ENCODE measurements around the gene GREM2. TPM values are rescaled to one million over a fixed set of nuclear protein-coding genes. Genes with fewer than 3 reads are reported as not detected.

GREM2 gene
- total RNA-seq, 2 donors from 2014 or later, result 1.6 TPM

DNA sequence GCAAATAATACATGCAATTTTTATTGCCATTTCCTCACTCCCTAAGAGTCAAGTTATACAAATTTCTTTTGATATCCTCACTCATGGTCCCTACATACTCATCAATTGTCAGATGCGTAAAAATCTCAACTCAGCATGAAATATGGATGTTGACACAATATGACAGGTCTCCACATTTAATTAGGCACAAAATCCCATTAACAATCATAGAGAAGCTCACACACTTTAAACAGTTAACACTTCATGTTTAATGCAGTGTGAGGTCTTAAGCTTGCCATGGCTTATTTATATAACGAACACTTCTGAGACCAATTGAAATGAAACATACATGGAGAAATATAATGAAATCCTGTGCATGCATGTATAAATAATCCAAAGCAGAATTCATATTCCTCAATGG lies 58.6 kb downstream of the GREM2 start:
- H3K27ac ChIP-seq, result no peak overlapping the region
- H3K4me3 ChIP-seq, result no peak overlapping the region
- no peak for DNase-seq (ENCODE audit: low spot score)
- no peaks in the 10 kb centered on the region for H3K9me3 ChIP-seq
- H3K27me3 ChIP-seq (replicated peaks; ENCODE audit: insufficient read depth), result no peaks in the 10 kb centered on the region
- no peak for ATAC-seq (ENCODE audit: insufficient number of reproducible peaks, low FRiP score, low read depth)
- TF ChIP-seq, protein P1, sequence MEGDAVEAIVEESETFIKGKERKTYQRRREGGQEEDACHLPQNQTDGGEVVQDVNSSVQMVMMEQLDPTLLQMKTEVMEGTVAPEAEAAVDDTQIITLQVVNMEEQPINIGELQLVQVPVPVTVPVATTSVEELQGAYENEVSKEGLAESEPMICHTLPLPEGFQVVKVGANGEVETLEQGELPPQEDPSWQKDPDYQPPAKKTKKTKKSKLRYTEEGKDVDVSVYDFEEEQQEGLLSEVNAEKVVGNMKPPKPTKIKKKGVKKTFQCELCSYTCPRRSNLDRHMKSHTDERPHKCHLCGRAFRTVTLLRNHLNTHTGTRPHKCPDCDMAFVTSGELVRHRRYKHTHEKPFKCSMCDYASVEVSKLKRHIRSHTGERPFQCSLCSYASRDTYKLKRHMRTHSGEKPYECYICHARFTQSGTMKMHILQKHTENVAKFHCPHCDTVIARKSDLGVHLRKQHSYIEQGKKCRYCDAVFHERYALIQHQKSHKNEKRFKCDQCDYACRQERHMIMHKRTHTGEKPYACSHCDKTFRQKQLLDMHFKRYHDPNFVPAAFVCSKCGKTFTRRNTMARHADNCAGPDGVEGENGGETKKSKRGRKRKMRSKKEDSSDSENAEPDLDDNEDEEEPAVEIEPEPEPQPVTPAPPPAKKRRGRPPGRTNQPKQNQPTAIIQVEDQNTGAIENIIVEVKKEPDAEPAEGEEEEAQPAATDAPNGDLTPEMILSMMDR (IDR thresholded peaks at IDR 0.05), result no peak
- no peaks in the 10 kb centered on the region for H3K4me1 ChIP-seq (ENCODE audit: control insufficient read depth in 1 of 2, low read depth in 2 of 2)
- no peaks in the 10 kb centered on the region for H3K36me3 ChIP-seq

- TF ChIP-seq, protein P1 (IDR thresholded peaks at IDR 0.05), result no peak
- ATAC-seq (ENCODE audit: insufficient number of reproducible peaks, low FRiP score, low read depth), result no peak
- H3K4me1 ChIP-seq (ENCODE audit: control insufficient read depth in 1 of 2, low read depth in 2 of 2), result no peaks in the 10 kb centered on the region
Observed at GRCh38 chr1:240539769-240540414, 72.1 kb downstream of the GREM2 start.

GRCh38 chr1:240538776-240539430 lies 73.1 kb downstream of the GREM2 start:
- no peak overlapping the region for H3K27ac ChIP-seq
- TF ChIP-seq, protein P1 (IDR thresholded peaks at IDR 0.05), result no peak
- no peaks in the 10 kb centered on the region for H3K36me3 ChIP-seq
- no peaks in the 10 kb centered on the region for H3K27me3 ChIP-seq (replicated peaks; ENCODE audit: insufficient read depth)
- ATAC-seq (ENCODE audit: insufficient number of reproducible peaks, low FRiP score, low read depth) (no peak), DNase-seq (ENCODE audit: low spot score) (no peak)
- no peak overlapping the region for H3K4me3 ChIP-seq
- no peaks in the 10 kb centered on the region for H3K4me1 ChIP-seq (ENCODE audit: control insufficient read depth in 1 of 2, low read depth in 2 of 2)
- H3K9me3 ChIP-seq, result no peaks in the 10 kb centered on the region

More at GRCh38 chr1:240539769-240540414, 72.1 kb downstream of the GREM2 start:
- Histone ChIP-seq H3K27me3 (replicated peaks; ENCODE audit: insufficient read depth) (no peaks in the 10 kb centered on the region), H3K4me3 (no peak overlapping the region), H3K36me3 (no peaks in the 10 kb centered on the region), H3K9me3 (no peaks in the 10 kb centered on the region), H3K27ac (no peak overlapping the region)
- no peak for DNase-seq (ENCODE audit: low spot score)

GRCh38 chr1:240533154-240533780 lies 78.7 kb downstream of the GREM2 start:
- Histone ChIP-seq H3K9me3 (no peaks in the 10 kb centered on the region), H3K27me3 (replicated peaks; ENCODE audit: insufficient read depth) (no peaks in the 10 kb centered on the region), H3K36me3 (no peaks in the 10 kb centered on the region), H3K4me3 (no peak overlapping the region), H3K4me1 (ENCODE audit: control insufficient read depth in 1 of 2, low read depth in 2 of 2) (no peaks in the 10 kb centered on the region), H3K27ac (no peak overlapping the region)
- TF ChIP-seq, protein P1 (IDR thresholded peaks at IDR 0.05), result no peak
- DNase-seq (ENCODE audit: low spot score) (no peak), ATAC-seq (ENCODE audit: insufficient number of reproducible peaks, low FRiP score, low read depth) (no peak)

- Histone ChIP-seq H3K27me3 (replicated peaks; ENCODE audit: insufficient read depth) (no peaks in the 10 kb centered on the region), H3K27ac (no peak overlapping the region), H3K36me3 (no peaks in the 10 kb centered on the region), H3K4me3 (no peak overlapping the region), H3K4me1 (ENCODE audit: control insufficient read depth in 1 of 2, low read depth in 2 of 2) (no peaks in the 10 kb centered on the region), H3K9me3 (no peaks in the 10 kb centered on the region)
- TF ChIP-seq, protein P1 (IDR thresholded peaks at IDR 0.05), result no peak
- ATAC-seq (ENCODE audit: insufficient number of reproducible peaks, low FRiP score, low read depth) (no peak), DNase-seq (ENCODE audit: low spot score) (no peak)
Observed at GRCh38 chr1:240528591-240528990, 83.4 kb downstream of the GREM2 start.
